Bronchial epithelial cell (primary cell): ENCODE measurements around the gene DST. TPM values are rescaled to one million over a fixed set of nuclear protein-coding genes. Genes with fewer than 3 reads are reported as not detected.

Experiments used
- DNase-seq: peaks from one replicate; pipeline ENCODE4 v3.0.0-alpha.2; 2010; ENCODE audit warnings: low read depth
- FAIRE-seq: peaks from 2 replicates; lab custom pipeline; 2011; peaks lifted over from hg19 to GRCh38; lab: Jason Lieb, UNC
- H3K27me3 ChIP-seq: 2 replicates; pipeline ENCODE4 v1.5.1; 2011; ENCODE audit warnings: low read length; ENCODE audit not compliant: control insufficient read depth, insufficient read depth
- H3K36me3 ChIP-seq: 2 replicates; pipeline ENCODE4 v1.5.1; 2011; ENCODE audit warnings: low read length; ENCODE audit not compliant: control insufficient read depth, insufficient read depth
- H3K4me3 ChIP-seq: 2 replicates; pipeline ENCODE4 v1.5.1; 2011; ENCODE audit warnings: mild to moderate bottlenecking, low read depth, low read length, control low read depth
- total RNA-seq: library from RNA; depleted of rRNA; stranded (reverse); fragments of >200 nt; gene quantifications from 2 replicates; pipeline ENCODE4 v1.2.1, GENCODE V29; 2014
- TF ChIP-seq, protein P1 (sequence below): IDR thresholded peaks from 2 replicates; pipeline ENCODE4 v1.5.1; 2011; ENCODE audit warnings: mild to moderate bottlenecking, moderate library complexity, low read length, control low read depth, inconsistent platforms; ENCODE audit not compliant: insufficient read depth, severe bottlenecking

The DST gene
- total RNA-seq, 1 donor from 2014 or later: 450 TPM

DNA sequence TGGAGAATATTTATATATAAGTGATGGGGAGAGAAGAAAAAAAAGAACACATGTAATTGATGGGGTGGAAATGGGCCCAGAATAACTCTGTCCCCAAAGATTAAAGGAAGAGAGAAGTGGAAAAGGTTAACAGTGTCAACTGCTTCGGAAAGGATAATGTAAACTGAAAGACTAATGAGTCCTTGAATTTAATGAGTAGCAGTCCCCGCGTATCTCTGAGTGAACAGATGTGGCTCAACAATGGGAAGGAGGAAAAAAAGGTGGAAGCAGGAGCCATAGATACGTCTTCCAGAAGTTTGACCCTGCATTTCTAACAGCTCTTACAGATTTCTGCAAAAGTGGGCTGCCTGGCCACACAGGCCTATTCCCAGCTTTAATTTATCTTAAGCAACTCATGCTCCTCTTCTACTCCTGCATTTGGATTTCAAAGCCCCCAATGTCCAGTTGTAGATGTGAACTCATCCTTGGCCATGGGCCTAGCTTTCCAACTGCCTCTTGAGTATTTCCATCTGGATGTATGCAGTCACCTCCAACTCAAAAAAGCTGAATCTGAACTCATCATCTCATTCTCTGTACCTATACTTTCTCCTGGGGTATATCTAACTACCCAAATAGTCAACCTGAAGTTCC lies 61.3 kb downstream of the DST start:
- Histone ChIP-seq H3K4me3 (no peak overlapping the region), H3K27me3 (no peaks in the 10 kb centered on the region), H3K36me3 (peaks cover 2% of the 10 kb centered on the region)
- FAIRE-seq (no peak), DNase-seq (no peak)
- TF ChIP-seq, protein P1, sequence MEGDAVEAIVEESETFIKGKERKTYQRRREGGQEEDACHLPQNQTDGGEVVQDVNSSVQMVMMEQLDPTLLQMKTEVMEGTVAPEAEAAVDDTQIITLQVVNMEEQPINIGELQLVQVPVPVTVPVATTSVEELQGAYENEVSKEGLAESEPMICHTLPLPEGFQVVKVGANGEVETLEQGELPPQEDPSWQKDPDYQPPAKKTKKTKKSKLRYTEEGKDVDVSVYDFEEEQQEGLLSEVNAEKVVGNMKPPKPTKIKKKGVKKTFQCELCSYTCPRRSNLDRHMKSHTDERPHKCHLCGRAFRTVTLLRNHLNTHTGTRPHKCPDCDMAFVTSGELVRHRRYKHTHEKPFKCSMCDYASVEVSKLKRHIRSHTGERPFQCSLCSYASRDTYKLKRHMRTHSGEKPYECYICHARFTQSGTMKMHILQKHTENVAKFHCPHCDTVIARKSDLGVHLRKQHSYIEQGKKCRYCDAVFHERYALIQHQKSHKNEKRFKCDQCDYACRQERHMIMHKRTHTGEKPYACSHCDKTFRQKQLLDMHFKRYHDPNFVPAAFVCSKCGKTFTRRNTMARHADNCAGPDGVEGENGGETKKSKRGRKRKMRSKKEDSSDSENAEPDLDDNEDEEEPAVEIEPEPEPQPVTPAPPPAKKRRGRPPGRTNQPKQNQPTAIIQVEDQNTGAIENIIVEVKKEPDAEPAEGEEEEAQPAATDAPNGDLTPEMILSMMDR: no peak

DNA sequence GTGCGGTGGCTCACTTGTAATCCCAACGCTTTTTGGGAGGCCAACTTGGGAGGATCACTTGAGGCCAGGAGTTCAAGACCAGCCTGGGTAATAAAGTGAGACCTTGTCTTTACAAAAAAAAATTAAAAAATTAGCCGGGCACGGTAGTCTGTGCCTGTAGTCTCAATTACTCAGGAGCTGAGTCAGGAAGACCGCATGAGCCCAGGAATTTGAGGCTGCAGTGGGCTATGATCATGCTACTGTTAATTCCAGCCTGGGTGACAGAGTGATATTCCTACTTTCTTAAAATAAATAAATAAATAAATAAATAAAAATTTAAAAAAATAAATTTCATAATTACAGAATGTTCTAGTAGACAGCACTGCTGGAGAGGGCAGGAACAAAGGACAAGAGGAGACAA lies 62.4 kb downstream of the DST start:
- DNase-seq: no peak
- no peak overlapping the region for H3K4me3 ChIP-seq
- H3K27me3 ChIP-seq: no peaks in the 10 kb centered on the region
- H3K36me3 ChIP-seq: peaks cover 4% of the 10 kb centered on the region
- TF ChIP-seq, protein P1: no peak
- FAIRE-seq: no peak

DNA sequence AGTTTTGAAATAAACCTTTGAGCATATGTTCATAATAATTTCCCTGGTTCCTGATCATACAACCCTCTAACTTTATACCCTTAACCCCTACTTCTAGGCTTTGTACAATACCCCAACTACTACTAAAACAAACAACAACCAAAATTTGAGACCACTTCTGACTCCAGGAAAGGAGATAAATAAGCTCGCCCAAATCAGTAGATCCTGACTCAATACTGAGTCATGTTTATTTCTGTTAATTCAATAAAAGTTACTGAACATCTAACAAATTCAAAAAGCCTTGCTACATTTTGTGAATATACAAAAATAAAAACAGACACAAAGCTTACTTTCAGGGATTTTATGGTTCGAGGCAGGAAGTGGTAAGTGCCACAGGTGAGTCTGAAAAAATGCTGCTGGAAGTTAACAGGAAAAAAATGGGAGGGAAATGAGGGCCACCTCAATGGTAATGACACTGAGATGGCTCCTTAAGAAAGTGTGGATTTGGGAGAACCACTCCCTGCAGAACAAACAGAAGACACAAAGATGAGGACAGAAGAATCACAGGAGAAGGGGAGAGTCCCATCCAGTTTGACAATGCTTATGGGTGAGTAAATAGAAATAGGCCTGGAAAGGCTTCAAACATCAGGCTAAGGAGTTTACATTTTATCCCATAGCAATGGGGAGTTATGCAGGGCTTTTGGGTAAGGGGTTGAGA lies 63.4 kb downstream of the DST start:
- H3K27me3 ChIP-seq: no peaks in the 10 kb centered on the region
- H3K4me3 ChIP-seq: no peak overlapping the region
- peak; percentile 86 for FAIRE-seq
- peaks cover 4% of the 10 kb centered on the region for H3K36me3 ChIP-seq
- TF ChIP-seq, protein P1: no peak
- peak; percentile 28 for DNase-seq

DNA sequence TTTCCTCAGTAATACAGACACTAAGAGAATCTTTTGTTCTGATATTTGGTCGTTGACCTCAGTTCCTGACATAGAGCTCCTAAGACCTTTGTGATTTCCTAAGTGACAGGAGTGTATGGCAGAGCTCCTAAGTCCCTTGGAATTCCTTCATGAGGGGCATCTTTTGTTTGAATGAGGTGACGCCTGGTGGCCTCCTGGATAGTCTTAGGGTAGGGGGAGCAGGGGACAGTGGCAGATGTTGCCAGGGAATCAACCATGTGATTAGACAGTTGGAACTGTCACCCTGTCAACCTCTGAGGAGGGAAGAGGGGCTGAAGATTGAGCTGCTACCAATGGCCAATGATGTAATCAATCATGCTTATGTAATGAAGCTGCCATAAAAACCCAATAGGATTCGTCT lies 67.0 kb downstream of the DST start:
- TF ChIP-seq, protein P1: no peak
- no peak for FAIRE-seq
- DNase-seq: no peak
- Histone ChIP-seq H3K4me3 (no peak overlapping the region), H3K36me3 (peaks cover 4% of the 10 kb centered on the region), H3K27me3 (no peaks in the 10 kb centered on the region)

DNA sequence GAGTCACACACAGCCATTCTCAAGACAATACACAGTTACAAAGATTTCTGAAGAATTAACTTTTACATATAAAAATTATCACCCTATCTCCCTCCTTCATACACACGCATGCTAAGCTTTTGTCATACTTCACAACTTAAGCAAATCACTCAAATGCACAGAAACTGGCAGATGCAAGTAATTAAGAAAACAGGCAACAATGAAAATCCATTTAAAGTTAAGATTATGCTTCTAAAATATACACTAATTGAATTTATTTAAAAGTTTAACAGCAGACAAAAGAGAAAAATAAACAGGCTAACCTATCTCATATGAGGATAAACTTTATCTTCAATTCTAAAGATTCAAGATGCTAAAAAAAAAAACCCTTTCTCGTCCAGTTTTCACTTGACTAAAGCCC lies 68.4 kb downstream of the DST start:
- Histone ChIP-seq H3K4me3 (no peak overlapping the region), H3K36me3 (peaks cover 5% of the 10 kb centered on the region), H3K27me3 (no peaks in the 10 kb centered on the region)
- DNase-seq: no peak
- no peak for FAIRE-seq
- TF ChIP-seq, protein P1: no peak
